Peyer's patch (tissue), 4 donors: ENCODE measurements around the gene LSP1.

ENCODE experiments used
- CTCF ChIP-seq, 6 experiments: fragments of 450-650 bp in 4 of 6; fragments of 200-600 bp in 2 of 6; sonication (generic) in 1 of 6; IDR thresholded peaks; one replicate each; pipeline ENCODE4 v1.5.1; 2017 to 2019; ENCODE audit warnings: antibody characterized with exemption in 6 of 6, mild to moderate bottlenecking in 3 of 6, moderate library complexity in 1 of 6
- POLR2A ChIP-seq, 2 donors: fragments of 450-650 bp; IDR thresholded peaks; one replicate each; pipeline ENCODE4 v1.5.1; 2017; ENCODE audit warnings: antibody characterized with exemption in 2 of 2, mild to moderate bottlenecking in 2 of 2, moderate library complexity in 2 of 2

- no peak for TF ChIP-seq POLR2A (IDR thresholded peaks at IDR 0.05)
- TF ChIP-seq CTCF (IDR thresholded peaks at IDR 0.05) = no peak
These were observed 69.7 kb downstream of the LSP1 start for GRCh38 chr11:1922481-1923081.
